Right lobe of liver (tissue), 4 donors: ENCODE data around the gene FOSL2.

Experiments used
- CTCF ChIP-seq, 4 donors: fragments of 200-600 bp in 3 of 4; fragments of 450-650 bp in 1 of 4; IDR thresholded peaks; one replicate each; pipeline versions ENCODE4 v1.5.1 to v1.8.0; 2016 to 2022; ENCODE audit warnings: antibody characterized with exemption in 4 of 4, mild to moderate bottlenecking in 2 of 4
- POLR2A ChIP-seq: fragments of 450-650 bp; IDR thresholded peaks from one replicate; pipeline ENCODE4 v1.6.1; 2017; ENCODE audit warnings: antibody characterized with exemption, mild to moderate bottlenecking
- donor health status: DM: no; HTN: no; CAD: no.
- donor health status: DM: no; HTN: no; CAD: no.
- donor health status: DM: no; HTN: yes; CAD: no.

GRCh38 chr2:28407976-28408690 lies 15.5 kb downstream of the FOSL2 start:
- TF ChIP-seq CTCF (IDR thresholded peaks at IDR 0.05) = no peak
- TF ChIP-seq POLR2A = no peak
